ENCODE measurements around the gene FAM118A. TPM values are rescaled to one million over a fixed set of nuclear protein-coding genes. Genes with fewer than 3 reads are reported as not detected.
A peak's percentile ranks its signal among the peaks of the same experiment; 100 is the strongest.

FAM118A gene
- total and polyA plus RNA-seq, 9 of the 15 experiments (the other 6 are each of a cell fraction or from before 2014, with no cell fraction given), result 17.0 to 223 (median 59.4) TPM

- no peak for TF ChIP-seq NR4A1 (CRISPR knock-in tag; IDR thresholded peaks at IDR 0.05)
- no peak for TF ChIP-seq NR4A1 (tag; IDR thresholded peaks at IDR 0.05)
- 0 out of 2 replicates have a peak, but pooled peaks have one; percentile 41 for TF ChIP-seq ZNF384 (IDR thresholded peaks at IDR 0.05; ENCODE audit: low read depth, low read length)
- no peak for TF ChIP-seq BMI1 (IDR thresholded peaks at IDR 0.05; ENCODE audit: low read length)
- TF ChIP-seq ZNF217 (CRISPR knock-in tag; IDR thresholded peaks at IDR 0.05), result no peak
- 0 out of 2 replicates have a peak, but pooled peaks have one; percentile 9 for TF ChIP-seq HDAC2 (IDR thresholded peaks at IDR 0.05)
- no peak for TF ChIP-seq GABPB1 (CRISPR knock-in tag; IDR thresholded peaks at IDR 0.05)
- TF ChIP-seq MCM7 (IDR thresholded peaks at IDR 0.05), result no peak
- TF ChIP-seq RNF219 (CRISPR knock-in tag; IDR thresholded peaks at IDR 0.05), result no peak
- TF ChIP-seq KDM1A (IDR thresholded peaks at IDR 0.05), result peak; percentile 70 to 78
- peak; percentile 22; the same call in 1 of the 2 replicates for TF ChIP-seq CREM (IDR thresholded peaks at IDR 0.05; ENCODE audit: low read depth)
- no peak for TF ChIP-seq ATF1 (CRISPR knock-in tag; IDR thresholded peaks at IDR 0.05)
- peak; percentile 54 for TF ChIP-seq ATF1 (tag; IDR thresholded peaks at IDR 0.05)
- TF ChIP-seq RFX1 (IDR thresholded peaks at IDR 0.05), result peak; percentile 81
Observed at GRCh38 chr22:45318168-45318557, 8.4 kb downstream of the FAM118A start (continued).

All from K562 (cell line).